Endothelial cell of umbilical vein (primary cell): ENCODE measurements around the gene CCNG2. TPM values are rescaled to one million over a fixed set of nuclear protein-coding genes. Genes with fewer than 3 reads are reported as not detected.

Experiments
- BruUV-seq: library from RNA; stranded (reverse); fragments of 400-500 nt; replicated peaks from 2 replicates; lab custom pipeline; 2021; lab: Mats Ljungman, UMichigan
- CTCF ChIA-PET: fragments of 300-600, 350-600 bp; sonication (Branson Sonifier 250); formaldehyde crosslinking; loops from one replicate; lab custom pipeline; 2021; ENCODE audit warnings: antibody characterized with exemption, inconsistent platforms; lab: Charles Lee
- POLR2A ChIA-PET: fragments of 300-600, 350-600 bp; sonication (Branson Sonifier 250); formaldehyde crosslinking; loops from one replicate; lab custom pipeline; 2021; ENCODE audit warnings: antibody characterized with exemption, inconsistent platforms; lab: Charles Lee
- DNase-seq: peaks from one replicate; pipeline ENCODE4 v3.0.0-alpha.2; 2011; ENCODE audit warnings: low read depth, low spot score
- FAIRE-seq: peaks from 2 replicates; lab custom pipeline; 2011; peaks lifted over from hg19 to GRCh38; lab: Jason Lieb, UNC
- H2AFZ ChIP-seq: 2 replicates; pipeline ENCODE4 v1.6.0; 2012; ENCODE audit warnings: low read depth, low read length, control low read depth, inconsistent platforms
- H3K27ac ChIP-seq: 2 replicates; pipeline ENCODE4 v1.5.1; 2011; ENCODE audit warnings: low read depth, mild to moderate bottlenecking, control low read depth, low read length, moderate library complexity; ENCODE audit not compliant: insufficient read depth
- H3K27me3 ChIP-seq, 2 experiments: 2 replicates each; pipeline versions ENCODE4 v1.6.0 to v1.6.1; 2011; ENCODE audit warnings: low read length in 2 of 2, mixed read lengths in 1 of 2; ENCODE audit not compliant: control insufficient read depth in 2 of 2, insufficient read depth in 2 of 2
- H3K36me3 ChIP-seq, 2 experiments: 2 replicates in 1 of 2; 3 replicates in 1 of 2; pipeline ENCODE4 v1.5.1; 2011; ENCODE audit warnings: low read length in 2 of 2, mild to moderate bottlenecking in 1 of 2, moderate library complexity in 1 of 2; ENCODE audit not compliant: control insufficient read depth in 2 of 2, insufficient read depth in 2 of 2; ENCODE audit errors: extremely low read depth in 1 of 2
- H3K4me1 ChIP-seq: 3 replicates; pipeline ENCODE4 v1.5.1; 2011; ENCODE audit warnings: mild to moderate bottlenecking, low read length; ENCODE audit not compliant: control insufficient read depth, insufficient read depth; ENCODE audit errors: extremely low read depth
- H3K4me2 ChIP-seq: 2 replicates; pipeline ENCODE4 v1.6.1; 2011; ENCODE audit warnings: low read length, control low read depth, mixed read lengths; ENCODE audit not compliant: insufficient read depth
- H3K4me3 ChIP-seq, 3 experiments: fragments of 200-600 bp in 1 of 3; sonication (generic), shearing (Covaris generic) in 1 of 3; replicated peaks in 1 of 3; 2 replicates each; pipeline ENCODE4 v1.5.1; 2011 to 2016; ENCODE audit warnings: control low read depth in 3 of 3, low read length in 3 of 3, mild to moderate bottlenecking in 2 of 3, inconsistent platforms in 1 of 3, low read depth in 1 of 3, moderate library complexity in 1 of 3; ENCODE audit not compliant: insufficient read depth in 1 of 3
- H3K79me2 ChIP-seq: 2 replicates; pipeline ENCODE4 v1.6.0; 2012; ENCODE audit warnings: low read length, inconsistent platforms; ENCODE audit not compliant: control insufficient read depth, insufficient read depth
- H3K9ac ChIP-seq: replicated peaks from 2 replicates; pipeline ENCODE3; 2011; ENCODE audit warnings: low read length, control low read depth; ENCODE audit not compliant: insufficient read depth; ENCODE audit errors: extremely low read depth
- H3K9me1 ChIP-seq: replicated peaks from 3 replicates; pipeline ENCODE4 v1.6.0; 2011; ENCODE audit warnings: mild to moderate bottlenecking, low read length; ENCODE audit not compliant: control insufficient read depth, insufficient read depth; ENCODE audit errors: extremely low read depth
- H3K9me3 ChIP-seq: replicated peaks from 2 replicates; pipeline ENCODE4 v1.5.1; 2012; ENCODE audit warnings: low read length, inconsistent platforms; ENCODE audit not compliant: control insufficient read depth, insufficient read depth
- H4K20me1 ChIP-seq: replicated peaks from 2 replicates; pipeline ENCODE3; 2011; ENCODE audit warnings: mild to moderate bottlenecking, low read length; ENCODE audit not compliant: control insufficient read depth, insufficient read depth; ENCODE audit errors: extremely low read depth
- CTCF ChIP-seq, 2 donors: IDR thresholded peaks; 1 replicate in 1 of 2; 2 replicates in 1 of 2; pipeline ENCODE4 v1.5.1; 2011; ENCODE audit warnings: low read length in 2 of 2, mild to moderate bottlenecking in 2 of 2, moderate library complexity in 2 of 2, control low read depth in 1 of 2, inconsistent platforms in 1 of 2, low read depth in 1 of 2; ENCODE audit not compliant: insufficient read depth in 1 of 2; ENCODE audit errors: extremely low read depth in 1 of 2
- EZH2 ChIP-seq: IDR thresholded peaks from 2 replicates; pipeline ENCODE4 v1.6.1; 2012; ENCODE audit warnings: borderline replicate concordance, low read depth, mild to moderate bottlenecking, moderate library complexity, low read length, inconsistent platforms; ENCODE audit not compliant: severe bottlenecking
- FOS ChIP-seq: IDR thresholded peaks from 2 replicates; pipeline ENCODE4 v1.6.1; 2011; ENCODE audit warnings: mild to moderate bottlenecking, low read length, moderate library complexity, borderline replicate concordance; ENCODE audit not compliant: insufficient read depth
- GATA2 ChIP-seq: IDR thresholded peaks from 2 replicates; pipeline ENCODE4 v1.7.0; 2011; ENCODE audit warnings: low read depth, mild to moderate bottlenecking, moderate library complexity, mixed read lengths, low read length; ENCODE audit not compliant: insufficient read length, insufficient read depth
- JUN ChIP-seq: IDR thresholded peaks from 2 replicates; pipeline ENCODE4 v1.6.1; 2011; ENCODE audit warnings: borderline replicate concordance, low read depth; ENCODE audit not compliant: insufficient read length, insufficient read depth
- MAX ChIP-seq: IDR thresholded peaks from 2 replicates; pipeline ENCODE4 v1.6.1; 2011; ENCODE audit not compliant: insufficient read depth, insufficient read length
- MYC ChIP-seq: IDR thresholded peaks from one replicate; pipeline ENCODE4 v1.6.1; 2011; ENCODE audit warnings: mild to moderate bottlenecking, low read depth, low read length
- POLR2A ChIP-seq: IDR thresholded peaks from 2 replicates; pipeline ENCODE4 v1.6.1; 2012; ENCODE audit warnings: low read depth, mild to moderate bottlenecking, control low read depth, low read length
- POLR2AphosphoS5 ChIP-seq: IDR thresholded peaks from 2 replicates; pipeline ENCODE4 v1.6.1; 2012; ENCODE audit warnings: low read depth, mild to moderate bottlenecking, control low read depth, low read length, moderate library complexity; ENCODE audit not compliant: insufficient read depth
- dilution Hi-C: fragments of 300-500 bp; cut with MboI; formaldehyde crosslinking; loops from one replicate; pipeline ENCODE4 v1.15.0; 2019; ENCODE audit warnings: low sequenced_read_pairs; ENCODE audit not compliant: extremely low pct_ligation_motif_present
- intact Hi-C: fragments of 100-400 bp; cut with micrococcal nuclease; formaldehyde crosslinking; loops from one replicate; pipeline ENCODE4 v1.10.0; 2022
- polyA plus RNA-seq, 4 experiments: library from polyadenylated mRNA; depleted of rRNA in 3 of 4; stranded (reverse) in 3 of 4; unstranded in 1 of 4; fragments of >200 nt; gene quantifications; 2 replicates each; pipeline versions ENCODE4 v1.2.1 to v1.2.3, GENCODE V29; 2011 to 2012; ENCODE audit warnings: missing spikeins in 1 of 4
- total RNA-seq: library from RNA; stranded (reverse); gene quantifications from 2 replicates; pipeline ENCODE4 v1.2.3, GENCODE V29; 2021

CCNG2 gene
- total and polyA plus RNA-seq, 2 donors (not counting 3 experiments of a cell fraction or from before 2014, with no cell fraction given) = 7.9 to 28.3 TPM

GRCh38 chr4:77117721-77118120 is 39.3 kb upstream of the CCNG2 start:
- Histone ChIP-seq H3K4me3 (no peak overlapping the region), H4K20me1 (no peaks in the 10 kb centered on the region), H3K9ac (no peak overlapping the region), H3K9me1 (no peaks in the 10 kb centered on the region), H3K4me2 (no peak overlapping the region), H3K36me3 (no peaks in the 10 kb centered on the region), H3K4me1 (no peaks in the 10 kb centered on the region), H3K27me3 (peaks cover 20 to 26% of the 10 kb centered on the region in 2 experiments), H3K79me2 (no peaks in the 10 kb centered on the region), H3K27ac (no peak overlapping the region), H3K9me3 (no peaks in the 10 kb centered on the region), H2AFZ (no peak overlapping the region)
- POLR2A ChIA-PET = no interaction called here
- BruUV-seq = no TSS peak
- FAIRE-seq (no peak), DNase-seq (no peak)
- CTCF ChIA-PET = interaction anchor here (1.0 kb wide), 1 partner anchor 22 kb away, joined by 6 read pairs; no protein-coding TSS in a partner anchor
- dilution Hi-C loops (no loop called here), intact Hi-C loops (no loop called here)
- TF ChIP-seq JUN = no peak
- no peak for TF ChIP-seq POLR2A
- TF ChIP-seq FOS = no peak
- no peak for TF ChIP-seq POLR2AphosphoS5
- TF ChIP-seq MAX = no peak
- no peak for TF ChIP-seq EZH2
- TF ChIP-seq MYC = no peak
- TF ChIP-seq GATA2 = no peak
- TF ChIP-seq CTCF (IDR thresholded peaks at IDR 0.05; ENCODE audit: extremely low read depth in 1 of 2, insufficient read depth in 1 of 2, low read depth in 1 of 2, low read length in 2 of 2) = no peak
